Fibroblast of villous mesenchyme (primary cell): Measurements from ENCODE around the gene KMT2B. TPM values are rescaled to one million over a fixed set of nuclear protein-coding genes. Genes with fewer than 3 reads are reported as not detected.

Source experiments
- DNase-seq: peaks from one replicate; pipeline ENCODE4 v3.0.0-alpha.2; 2010; ENCODE audit warnings: low read depth
- H3K4me3 ChIP-seq: 2 replicates; pipeline ENCODE4 v1.5.1; 2011; ENCODE audit warnings: low read depth, mild to moderate bottlenecking, low read length
- total RNA-seq: library from RNA; depleted of rRNA; stranded (reverse); fragments of >200 nt; gene quantifications from 2 replicates; pipeline ENCODE4 v1.2.3, GENCODE V29; 2012
- TF ChIP-seq, protein P1 (sequence below): IDR thresholded peaks from 2 replicates; pipeline ENCODE4 v1.5.1; 2012; ENCODE audit warnings: low read depth, mild to moderate bottlenecking, low read length; ENCODE audit not compliant: insufficient read depth

The KMT2B gene
- total RNA-seq, 1 donor = 5.6 TPM

DNA sequence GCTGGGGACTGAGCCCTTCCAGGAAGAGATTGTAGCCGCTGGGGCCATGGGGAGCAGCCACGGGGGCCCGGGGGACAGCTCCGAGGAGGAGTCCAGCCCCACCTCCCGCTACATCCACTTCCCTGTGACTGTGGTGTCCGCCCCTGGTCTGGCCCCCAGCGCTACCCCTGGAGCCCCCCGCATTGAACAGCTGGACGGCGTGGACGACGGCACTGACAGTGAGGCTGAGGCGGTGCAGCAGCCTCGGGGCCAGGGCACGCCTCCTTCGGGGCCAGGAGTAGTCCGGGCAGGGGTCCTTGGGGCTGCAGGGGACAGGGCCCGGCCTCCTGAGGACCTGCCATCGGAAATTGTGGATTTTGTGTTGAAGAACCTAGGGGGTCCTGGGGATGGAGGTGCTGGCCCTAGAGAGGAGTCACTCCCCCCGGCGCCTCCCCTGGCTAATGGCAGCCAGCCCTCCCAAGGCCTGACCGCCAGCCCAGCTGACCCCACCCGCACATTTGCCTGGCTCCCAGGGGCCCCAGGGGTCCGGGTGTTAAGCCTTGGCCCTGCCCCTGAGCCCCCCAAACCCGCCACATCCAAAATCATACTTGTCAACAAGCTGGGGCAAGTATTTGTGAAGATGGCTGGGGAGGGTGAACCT, 14.9 kb downstream of the KMT2B start:
- TF ChIP-seq, protein P1, sequence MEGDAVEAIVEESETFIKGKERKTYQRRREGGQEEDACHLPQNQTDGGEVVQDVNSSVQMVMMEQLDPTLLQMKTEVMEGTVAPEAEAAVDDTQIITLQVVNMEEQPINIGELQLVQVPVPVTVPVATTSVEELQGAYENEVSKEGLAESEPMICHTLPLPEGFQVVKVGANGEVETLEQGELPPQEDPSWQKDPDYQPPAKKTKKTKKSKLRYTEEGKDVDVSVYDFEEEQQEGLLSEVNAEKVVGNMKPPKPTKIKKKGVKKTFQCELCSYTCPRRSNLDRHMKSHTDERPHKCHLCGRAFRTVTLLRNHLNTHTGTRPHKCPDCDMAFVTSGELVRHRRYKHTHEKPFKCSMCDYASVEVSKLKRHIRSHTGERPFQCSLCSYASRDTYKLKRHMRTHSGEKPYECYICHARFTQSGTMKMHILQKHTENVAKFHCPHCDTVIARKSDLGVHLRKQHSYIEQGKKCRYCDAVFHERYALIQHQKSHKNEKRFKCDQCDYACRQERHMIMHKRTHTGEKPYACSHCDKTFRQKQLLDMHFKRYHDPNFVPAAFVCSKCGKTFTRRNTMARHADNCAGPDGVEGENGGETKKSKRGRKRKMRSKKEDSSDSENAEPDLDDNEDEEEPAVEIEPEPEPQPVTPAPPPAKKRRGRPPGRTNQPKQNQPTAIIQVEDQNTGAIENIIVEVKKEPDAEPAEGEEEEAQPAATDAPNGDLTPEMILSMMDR = no peak
- H3K4me3 ChIP-seq = no peak overlapping the region
- no peak for DNase-seq

- no peak overlapping the region for H3K4me3 ChIP-seq
- TF ChIP-seq, protein P1 = no peak
- no peak for DNase-seq
Observed at GRCh38 chr19:35733180-35734125, 15.7 kb downstream of the KMT2B start.

DNA sequence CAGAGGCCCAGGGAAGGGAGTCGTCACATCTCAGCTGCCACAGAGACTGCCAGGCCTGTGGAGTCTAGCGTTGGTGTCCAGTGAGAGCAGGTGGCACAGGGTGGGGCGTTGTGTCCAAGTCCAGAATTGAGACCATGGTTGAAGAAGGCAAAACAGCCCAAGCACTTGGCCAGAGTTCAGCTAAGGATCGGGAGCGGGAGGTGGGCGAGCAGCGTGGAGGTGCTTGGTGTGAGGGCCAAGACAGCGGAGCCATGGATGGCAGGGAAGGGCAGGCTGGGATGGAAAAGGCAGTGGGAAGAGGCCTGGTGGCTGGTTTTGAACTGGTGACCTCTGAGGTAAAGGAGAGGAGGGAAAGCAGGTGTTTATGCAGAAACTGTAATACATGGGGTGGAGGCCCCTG, 16.5 kb downstream of the KMT2B start:
- no peak for DNase-seq
- no peak overlapping the region for H3K4me3 ChIP-seq
- TF ChIP-seq, protein P1 = no peak

DNA sequence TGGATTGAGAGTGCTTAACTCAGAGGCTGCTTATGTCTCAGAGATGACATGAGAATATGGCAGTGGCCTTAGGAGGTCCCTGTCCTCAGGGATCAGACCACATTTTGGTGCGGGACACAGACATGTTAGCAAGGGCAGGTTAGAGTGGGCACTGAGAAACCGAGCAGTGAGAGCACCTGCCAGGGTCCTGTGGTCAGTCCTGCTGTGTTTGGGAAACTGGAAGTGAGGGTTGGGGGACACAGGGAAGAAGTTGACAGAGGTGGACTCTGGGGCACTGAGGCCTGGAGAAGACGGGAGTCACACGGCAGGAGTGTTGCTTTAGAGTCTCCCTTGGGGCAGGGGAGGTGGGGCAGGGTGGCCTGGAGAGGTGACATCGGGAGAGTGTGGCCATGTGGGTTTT, 17.1 kb downstream of the KMT2B start:
- DNase-seq = no peak
- TF ChIP-seq, protein P1 = no peak
- no peak overlapping the region for H3K4me3 ChIP-seq

- TF ChIP-seq, protein P1 = no peak
- H3K4me3 ChIP-seq = no peak overlapping the region
- DNase-seq = no peak
Observed at GRCh38 chr19:35736913-35737886, 19.4 kb downstream of the KMT2B start.
